ENCODE measurements around the gene KCNQ1OT1. TPM values are rescaled to one million over a fixed set of nuclear protein-coding genes. Genes with fewer than 3 reads are reported as not detected.
A peak's percentile ranks its signal among the peaks of the same experiment; 100 is the strongest.

Gene KCNQ1OT1
- total and polyA plus RNA-seq, 4 donors, result 0.05 to 4.9 (median 0.61) TPM

- H3K4me3 ChIP-seq (ENCODE audit: low read depth in 1 of 3, low read length in 3 of 3), result peak overlapping the region in 1 of 3 donors; percentile 21
- no peaks in the 10 kb centered on the region for H3K27me3 ChIP-seq (ENCODE audit: control insufficient read depth in 4 of 4, insufficient read depth in 4 of 4, low read length in 3 of 4)
- no peak overlapping the region for H3K27ac ChIP-seq (ENCODE audit: low read depth in 1 of 2, low read length in 2 of 2)
- 67% methylated on average over 6 of the region's 6 CpGs for WGBS
- H3K9ac ChIP-seq (ENCODE audit: low read depth in 1 of 2, low read length in 2 of 2), result no peak overlapping the region
- H3K9me3 ChIP-seq (ENCODE audit: control insufficient read depth in 4 of 4, low read length in 3 of 4), result peaks cover 6 to 25% (median 21%) of the 10 kb centered on the region in 4 donors
- no peaks in the 10 kb centered on the region for H3K4me1 ChIP-seq (ENCODE audit: control insufficient read depth in 4 of 4, insufficient read depth in 4 of 4, low read length in 3 of 4)
- H3K36me3 ChIP-seq (ENCODE audit: control insufficient read depth in 4 of 4, insufficient read depth in 3 of 4, low read depth in 1 of 4, low read length in 3 of 4), result no peaks in the 10 kb centered on the region
- no peak for DNase-seq (ENCODE audit: low spot score)
- no peak for TF ChIP-seq CTCF (IDR thresholded peaks at IDR 0.05; ENCODE audit: low read depth, low read length, missing input control)
- no peak for TF ChIP-seq ZBTB33 (IDR thresholded peaks at IDR 0.05)
- TF ChIP-seq NR2F2 (IDR thresholded peaks at IDR 0.05), result no peak
- TF ChIP-seq ATF3 (IDR thresholded peaks at IDR 0.05), result no peak
- TF ChIP-seq EGR1 (IDR thresholded peaks at IDR 0.05; ENCODE audit: low read depth in 2 of 2), result no peak
- no peak for TF ChIP-seq TAF1 (conservative IDR thresholded peaks at IDR 0.05)
- TF ChIP-seq HNF4G (IDR thresholded peaks at IDR 0.05), result no peak
- TF ChIP-seq YY1 (IDR thresholded peaks at IDR 0.05), result no peak
Observed at GRCh38 chr11:2655834-2656622, 43.8 kb downstream of the KCNQ1OT1 start.

- peaks cover 11 to 25% (median 22%) of the 10 kb centered on the region in 4 donors for H3K9me3 ChIP-seq (ENCODE audit: control insufficient read depth in 4 of 4, low read length in 3 of 4)
- H3K27me3 ChIP-seq (ENCODE audit: control insufficient read depth in 4 of 4, insufficient read depth in 4 of 4, low read length in 3 of 4), result no peaks in the 10 kb centered on the region
- no peak for DNase-seq (ENCODE audit: low spot score)
- H3K9ac ChIP-seq (ENCODE audit: low read depth in 1 of 2, low read length in 2 of 2), result no peak overlapping the region
- no peak overlapping the region for H3K4me3 ChIP-seq (ENCODE audit: low read depth in 1 of 3, low read length in 3 of 3)
- no peaks in the 10 kb centered on the region for H3K4me1 ChIP-seq (ENCODE audit: control insufficient read depth in 4 of 4, insufficient read depth in 4 of 4, low read length in 3 of 4)
- H3K36me3 ChIP-seq (ENCODE audit: control insufficient read depth in 4 of 4, insufficient read depth in 3 of 4, low read depth in 1 of 4, low read length in 3 of 4), result no peaks in the 10 kb centered on the region
- WGBS, result 83% methylated on average over 6 of the region's 6 CpGs
- H3K27ac ChIP-seq (ENCODE audit: low read depth in 1 of 2, low read length in 2 of 2), result no peak overlapping the region
- TF ChIP-seq CTCF (IDR thresholded peaks at IDR 0.05; ENCODE audit: low read depth, low read length, missing input control) (no peak), SP1 (IDR thresholded peaks at IDR 0.05) (no peak), NR2F2 (IDR thresholded peaks at IDR 0.05) (no peak), EGR1 (IDR thresholded peaks at IDR 0.05; ENCODE audit: low read depth in 2 of 2) (no peak), HNF4A (conservative IDR thresholded peaks at IDR 0.05) (no peak), MAX (IDR thresholded peaks at IDR 0.05) (no peak), JUND (IDR thresholded peaks at IDR 0.05) (no peak), GABPA (IDR thresholded peaks at IDR 0.05 in 1 of 2, conservative IDR thresholded peaks at IDR 0.05 in 1 of 2) (no peak), TAF1 (conservative IDR thresholded peaks at IDR 0.05) (no peak), REST (IDR thresholded peaks at IDR 0.05) (no peak), RAD21 (IDR thresholded peaks at IDR 0.05) (no peak), FOXA1 (IDR thresholded peaks at IDR 0.05) (no peak), RXRA (IDR thresholded peaks at IDR 0.05) (no peak), ATF3 (IDR thresholded peaks at IDR 0.05) (no peak), YY1 (IDR thresholded peaks at IDR 0.05) (no peak)
Observed at GRCh38 chr11:2655016-2655719, 44.6 kb downstream of the KCNQ1OT1 start.
